Measurements from ENCODE around the gene FGD4.

GRCh38 chr12:32400114-32400672 lies 835 bp downstream of the FGD4 start:
- TF ChIP-seq FOXM1 (IDR thresholded peaks at IDR 0.05; ENCODE audit: borderline replicate concordance), result no peak
- no peak for TF ChIP-seq FOXK2 (IDR thresholded peaks at IDR 0.05)
- TF ChIP-seq SUZ12 (IDR thresholded peaks at IDR 0.05), result no peak
- TF ChIP-seq BHLHE40 (IDR thresholded peaks at IDR 0.05; ENCODE audit: borderline replicate concordance), result no peak
- TF ChIP-seq HDGF (IDR thresholded peaks at IDR 0.05; ENCODE audit: borderline replicate concordance), result no peak
- no peak for TF ChIP-seq NFRKB (IDR thresholded peaks at IDR 0.05)
- no peak for TF ChIP-seq TARDBP (IDR thresholded peaks at IDR 0.05)

All from HEK293T (cell line).